ENCODE results near the gene CES4A. TPM values are rescaled to one million over a fixed set of nuclear protein-coding genes. Genes with fewer than 3 reads are reported as not detected.

The CES4A gene
- total and polyA plus RNA-seq, 2 of the 13 experiments (the other 11 are each of a cell fraction or from before 2014, with no cell fraction given) = 0.09 to 0.17 TPM

GRCh38 chr16:67028167-67028695 is 39.8 kb downstream of the CES4A start:
- H3K79me2 ChIP-seq (ENCODE audit: insufficient read depth, low read length) = peaks cover 45% of the 10 kb centered on the region
- FAIRE-seq (no peak), DNase-seq (ENCODE audit: low spot score) (no peak), ATAC-seq (no peak)
- CTCF ChIA-PET (ENCODE audit: low intra/inter-chr PET ratio, low total read pairs) = no interaction called here
- H3K27me3 ChIP-seq (ENCODE audit: control insufficient read depth in 1 of 2, insufficient read depth in 2 of 2, low read length in 2 of 2) = no peaks in the 10 kb centered on the region; a peak in 1 of 5 replicates
- POLR2A ChIA-PET = interaction anchor here (0.6 to 1.8 kb wide), 18 partner anchors 10 to 239 kb away, joined by 3 to 12 read pairs (median 4); partner anchors contain the start of genes B3GNT9, CES4A, NOL3 and PDP2
- intact Hi-C loops (cut with micrococcal nuclease; ENCODE audit: unreplicated experiment) = loop anchor here (10.0 kb wide), 1 partner anchor 1057 kb away; the partner anchor contains the start of gene NFATC3
- WGBS (ENCODE audit: low lambda C conversion rate) = 33% methylated on average over 10 of the region's 10 CpGs
- TSS peak; percentile 99 for BruUV-seq (replicated peaks)
- peak overlapping the region; percentile 100 for H3K4me2 ChIP-seq (ENCODE audit: low read depth, low read length)
- in situ Hi-C loops (cut with HindIII; ENCODE audit: extremely low pct_ligation_motif_present, low pct_unique_long_range_greater_than_20kb) = no loop called here
- no peaks in the 10 kb centered on the region; the same call in 1 of the 2 replicates for H4K20me1 ChIP-seq (ENCODE audit: insufficient read depth, low read length)
- peak overlapping the region; percentile 100 for H3K9ac ChIP-seq (ENCODE audit: insufficient read depth, low read depth, low read length)
- H3K27ac ChIP-seq (ENCODE audit: extremely low read length, insufficient read depth, low read length) = peak overlapping the region; percentile 97
- peak overlapping the region; percentile 98 for H2AFZ ChIP-seq (ENCODE audit: low read length)
- H3K9me3 ChIP-seq (ENCODE audit: low read length) = no peaks in the 10 kb centered on the region
- H3K4me1 ChIP-seq (ENCODE audit: insufficient read depth, low read length) = peaks cover 83% of the 10 kb centered on the region
- H3K36me3 ChIP-seq (replicated peaks in 1 of 2; ENCODE audit: control insufficient read depth in 1 of 2, insufficient read depth in 2 of 2, low read length in 2 of 2) = no peaks in the 10 kb centered on the region
- peak overlapping the region; percentile 92 to 99 (median 98) for H3K4me3 ChIP-seq (replicated peaks in 1 of 3; ENCODE audit: insufficient read depth in 1 of 3, low read depth in 2 of 3, low read length in 3 of 3)
- no peak for TF ChIP-seq NCOA2 (CRISPR knock-in tag; IDR thresholded peaks at IDR 0.05)
- peak; percentile 74; the same call in 1 of the 2 replicates for TF ChIP-seq NR0B2 (CRISPR knock-in tag; IDR thresholded peaks at IDR 0.05)
- peak; percentile 28; the same call in 1 of the 2 replicates for TF ChIP-seq ZNF362 (CRISPR knock-in tag; IDR thresholded peaks at IDR 0.05; ENCODE audit: borderline replicate concordance)
- TF ChIP-seq GTF3A (CRISPR knock-in tag; conservative IDR thresholded peaks at IDR 0.05) = 0 out of 2 replicates have a peak, but pooled peaks have one; percentile 49
- TF ChIP-seq ZNF766 (CRISPR knock-in tag; IDR thresholded peaks at IDR 0.05; ENCODE audit: borderline replicate concordance) = no peak
- 0 out of 2 replicates have a peak, but pooled peaks have one; percentile 2 for TF ChIP-seq CREB3 (CRISPR knock-in tag; IDR thresholded peaks at IDR 0.05)
- TF ChIP-seq ZNF30 (CRISPR knock-in tag; IDR thresholded peaks at IDR 0.05) = no peak
- TF ChIP-seq TAF1 (CRISPR knock-in tag; IDR thresholded peaks at IDR 0.05) = no peak
- TF ChIP-seq RBM22 (optimal IDR thresholded peaks at IDR 0.05; ENCODE audit: low read length) = peak; percentile 22
- TF ChIP-seq TRAFD1 (CRISPR knock-in tag; IDR thresholded peaks at IDR 0.05; ENCODE audit: borderline replicate concordance) = peak; percentile 54; the same call in 1 of the 2 replicates
- TF ChIP-seq ZUFSP (CRISPR knock-in tag; IDR thresholded peaks at IDR 0.05; ENCODE audit: borderline replicate concordance) = 0 out of 2 replicates have a peak, but pooled peaks have one; percentile 72
- 0 out of 2 replicates have a peak, but pooled peaks have one; percentile 91 for TF ChIP-seq ZNF136 (CRISPR knock-in tag; IDR thresholded peaks at IDR 0.05; ENCODE audit: low read depth)
